SW480 (cell line): ENCODE results near the gene KLHL22.
"Not testable (repeated sequence)": the region's sequence is repeated elsewhere in the genome, so short reads cannot be mapped to it uniquely, and the experiment has no call there.

Experiments used
- DNase-seq: peaks from one replicate; pipeline ENCODE4 v3.0.0-alpha.2; 2016; ENCODE audit warnings: low spot score

The KLHL22 gene

DNA sequence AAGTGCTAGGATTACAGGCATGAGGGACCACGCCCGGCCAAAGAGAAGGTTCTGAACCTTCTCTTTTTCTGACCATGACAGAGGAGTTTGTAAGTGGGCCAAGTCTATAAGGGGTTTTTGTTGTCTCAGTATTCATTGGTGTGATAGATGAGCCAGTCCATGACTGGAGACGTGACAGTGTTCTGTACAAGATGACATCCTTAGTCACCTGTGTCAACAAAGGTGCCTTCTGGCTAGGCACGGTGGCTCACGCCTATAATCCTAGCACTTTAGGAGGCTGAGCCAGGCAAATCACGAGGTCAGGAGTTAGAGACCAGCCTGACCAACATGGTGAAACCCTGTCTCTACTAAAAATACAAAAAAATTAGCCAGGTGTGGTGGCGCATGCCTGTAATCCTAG is 4.2 kb upstream of the KLHL22 start:
- no peak for DNase-seq

DNA sequence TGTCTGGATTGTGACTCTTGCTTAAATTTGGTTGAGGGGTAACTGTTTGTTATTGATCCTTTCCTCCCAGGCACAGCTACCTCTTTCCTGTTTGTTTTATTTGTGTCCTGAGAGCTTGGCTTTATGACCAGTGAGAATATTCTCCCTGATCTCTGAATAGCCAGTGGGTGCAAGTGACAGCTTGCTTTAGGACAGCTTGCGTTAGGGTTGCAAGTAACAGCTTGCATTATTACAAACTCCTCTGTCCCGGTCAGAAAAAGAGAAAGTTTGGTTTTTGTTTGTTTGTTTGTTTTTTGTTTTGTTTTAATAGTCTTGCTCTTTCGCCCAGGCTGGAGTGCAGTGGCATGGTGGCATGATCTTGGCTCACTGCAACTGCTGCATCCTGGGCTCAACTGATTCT is 3.3 kb upstream of the KLHL22 start:
- no peak for DNase-seq

DNA sequence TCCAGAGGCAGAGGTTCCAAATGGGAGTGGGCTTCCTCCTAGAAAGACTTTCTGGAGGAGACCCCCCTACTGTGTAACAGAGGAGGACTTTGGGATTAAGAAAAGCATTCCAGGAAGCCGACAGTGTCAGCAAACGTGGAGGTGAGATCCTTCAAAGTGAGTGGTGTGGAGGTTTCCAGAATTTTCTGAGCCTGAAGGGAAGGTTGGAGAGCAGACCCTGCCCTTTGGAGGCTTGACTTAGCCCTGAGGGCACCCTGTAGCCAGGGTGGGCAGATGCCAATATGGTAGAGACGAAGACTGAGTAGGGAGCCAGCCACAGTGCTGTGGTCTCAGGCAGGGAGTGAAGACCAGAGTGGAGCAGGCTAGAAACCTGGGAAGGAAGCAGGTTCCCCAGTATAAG is 1.8 kb upstream of the KLHL22 start:
- no peak for DNase-seq

- DNase-seq, result peak; percentile 80
Observed at GRCh38 chr22:20495861-20496681, 476 bp upstream of the KLHL22 start.

DNA sequence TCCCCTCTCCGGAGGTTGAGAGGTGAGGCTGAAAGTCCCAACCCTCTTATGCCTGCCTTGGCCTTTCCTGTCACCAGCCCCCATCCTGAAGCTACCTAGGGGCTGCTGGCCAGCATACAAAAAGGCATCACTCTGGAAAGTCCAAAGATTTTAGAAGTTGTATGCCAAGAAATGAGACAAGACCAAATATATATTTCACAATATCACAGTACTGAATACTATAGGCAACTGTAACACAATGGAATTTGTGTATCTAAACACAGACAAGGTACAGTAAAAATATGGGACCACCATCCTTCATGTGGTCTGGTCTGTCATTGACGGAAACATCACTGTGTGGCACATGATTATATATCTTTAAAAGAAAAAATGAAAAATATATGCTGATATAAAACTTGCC is 4.2 kb downstream of the KLHL22 start:
- no peak for DNase-seq

DNA sequence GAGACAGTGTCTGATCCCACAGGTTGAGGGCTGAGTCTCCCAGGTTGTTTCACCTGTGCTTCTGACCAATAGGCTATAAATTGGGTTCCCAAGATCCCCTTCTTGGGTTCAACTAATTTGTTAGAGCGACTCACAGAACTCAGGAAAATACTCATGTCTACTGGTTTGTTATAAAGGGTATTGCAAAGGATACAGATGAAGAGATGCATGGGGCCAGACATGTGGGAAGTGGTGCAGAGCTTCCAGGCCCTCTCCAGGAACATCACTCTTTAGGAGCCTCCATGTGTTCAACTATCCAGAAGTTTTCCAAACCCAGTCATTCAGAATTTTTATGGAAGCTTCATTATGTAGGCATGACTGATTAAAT is 4.7 kb downstream of the KLHL22 start:
- no peak for DNase-seq

- DNase-seq, result no peak
Observed at GRCh38 chr22:20490183-20490940, 5.2 kb downstream of the KLHL22 start.

DNA sequence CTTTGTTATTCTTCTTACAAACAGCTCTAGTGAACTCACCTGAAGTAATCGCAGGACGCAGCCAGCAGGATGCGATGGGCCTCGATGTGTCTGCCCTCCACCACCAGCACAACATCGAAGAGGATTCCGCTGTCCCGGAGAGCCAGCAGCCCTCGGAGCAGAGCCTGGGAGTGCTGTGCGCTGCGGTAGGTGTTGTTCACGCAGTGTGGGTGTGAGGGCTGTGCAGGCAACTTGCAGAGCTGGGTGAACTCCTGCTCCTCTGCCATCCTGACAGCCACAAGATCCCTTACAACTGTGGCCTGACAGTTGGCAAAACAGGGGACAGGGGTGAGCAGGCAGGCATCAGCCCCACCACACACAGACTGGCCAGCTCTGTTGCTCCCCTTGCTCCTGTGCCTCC is 6.6 kb downstream of the KLHL22 start:
- no peak for DNase-seq

GRCh38 chr22:20487715-20488114 is 7.9 kb downstream of the KLHL22 start:
- no peak for DNase-seq

GRCh38 chr22:20486229-20486628 is 9.4 kb downstream of the KLHL22 start:
- DNase-seq, result no peak

GRCh38 chr22:20484948-20485683 is 10.5 kb downstream of the KLHL22 start:
- DNase-seq, result no peak

GRCh38 chr22:20483771-20484170 is 11.8 kb downstream of the KLHL22 start:
- no peak for DNase-seq

DNA sequence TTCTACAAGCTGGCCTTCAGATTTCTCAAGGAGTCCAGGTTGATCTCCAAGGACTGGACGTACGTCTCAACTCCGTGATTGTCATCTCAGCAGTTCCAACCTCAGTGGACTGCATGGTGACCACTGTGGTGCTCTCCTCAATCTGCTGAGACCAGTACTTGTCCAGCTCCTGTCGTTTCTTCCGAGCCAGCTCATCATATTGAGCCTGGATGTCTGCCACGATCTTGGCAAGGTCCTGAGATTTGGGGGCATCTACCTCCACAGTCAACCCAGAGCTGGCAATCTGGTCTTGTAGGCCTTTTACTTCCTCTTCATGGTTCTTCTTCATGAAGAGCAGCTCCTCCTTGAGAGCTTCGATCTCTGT is 12.5 kb downstream of the KLHL22 start:
- DNase-seq, result not testable (repeated sequence)

DNA sequence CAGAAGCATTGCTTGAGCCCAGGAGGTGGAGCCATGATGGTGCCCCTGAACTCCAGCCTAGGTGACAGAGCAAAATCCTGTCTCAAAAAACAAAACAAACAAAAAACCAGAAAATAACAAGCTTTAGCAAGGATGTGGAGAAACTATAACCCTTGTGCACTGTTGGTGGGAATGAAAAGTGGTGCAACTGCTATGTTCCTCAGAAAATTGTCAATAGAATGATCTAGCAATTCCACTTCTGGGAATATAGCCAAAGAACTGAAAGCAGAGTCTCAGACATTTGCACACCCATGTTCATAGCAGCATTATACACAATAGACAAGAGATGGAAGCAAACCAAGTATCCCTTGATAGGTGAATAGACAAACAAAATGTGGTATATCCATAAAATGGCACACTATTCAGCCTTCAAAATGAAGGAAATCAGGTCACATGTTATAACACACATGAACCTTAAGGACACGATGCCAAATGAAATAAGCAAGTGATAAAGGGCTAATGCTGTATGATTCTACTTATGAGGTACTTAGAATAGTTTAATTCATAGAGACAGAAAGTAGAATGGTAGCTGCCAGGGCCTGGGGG is 15.9 kb downstream of the KLHL22 start:
- no peak for DNase-seq

DNA sequence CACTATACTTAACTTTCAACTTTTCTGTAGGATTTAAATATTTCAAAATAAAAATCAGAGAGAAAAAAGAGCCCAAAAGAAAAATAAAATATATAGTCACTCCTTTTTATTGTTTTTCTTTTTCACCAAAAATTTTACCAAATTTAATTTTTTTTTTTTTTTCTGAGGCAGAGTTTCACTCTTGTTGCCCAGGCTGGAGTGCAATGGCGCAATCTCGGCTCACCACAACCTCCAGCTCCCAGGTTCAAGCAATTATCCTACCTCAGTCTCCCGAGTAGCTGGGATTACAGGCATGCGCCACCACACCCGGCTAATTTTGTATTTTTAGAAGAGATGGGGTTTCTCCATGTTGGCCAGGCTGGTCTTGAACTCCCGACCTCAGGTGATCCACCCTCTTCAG is 17.5 kb downstream of the KLHL22 start:
- not testable (repeated sequence) for DNase-seq

- DNase-seq, result not testable (repeated sequence)
Observed at GRCh38 chr22:20475569-20475968, 20.0 kb downstream of the KLHL22 start.

DNA sequence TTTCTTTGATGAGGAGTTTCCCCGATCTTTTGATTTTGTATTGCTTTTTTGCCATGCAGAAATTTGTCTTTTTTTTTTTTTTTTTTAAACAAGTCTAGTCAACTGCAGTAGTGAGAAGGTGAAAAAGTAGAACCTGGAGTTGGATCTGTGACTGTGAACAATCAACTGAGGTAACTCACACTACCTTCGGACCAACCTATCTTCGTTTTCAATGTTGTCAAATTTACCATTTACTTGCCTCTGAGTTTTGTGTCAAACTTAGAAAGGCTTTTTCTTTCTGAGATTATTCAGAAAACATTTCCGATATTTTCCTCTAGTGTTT is 20.5 kb downstream of the KLHL22 start:
- no peak for DNase-seq

- no peak for DNase-seq
Observed at GRCh38 chr22:20472629-20473442, 22.8 kb downstream of the KLHL22 start.

GRCh38 chr22:20471126-20471833 is 24.3 kb downstream of the KLHL22 start:
- no peak for DNase-seq

GRCh38 chr22:20470525-20470924 is 25.1 kb downstream of the KLHL22 start:
- DNase-seq, result not testable (repeated sequence)
